H1 (cell line): ENCODE results near the gene RAB25. TPM values are rescaled to one million over a fixed set of nuclear protein-coding genes. Genes with fewer than 3 reads are reported as not detected.

ENCODE experiments used
- CTCF ChIA-PET: fragments of 300-600 bp; sonication (Branson Sonifier 250); formaldehyde crosslinking; loops from one replicate; lab custom pipeline; 2021; ENCODE audit not compliant: partially characterized antibody; lab: Charles Lee
- POLR2A ChIA-PET: fragments of 300-600 bp; sonication (Branson Sonifier 250); formaldehyde crosslinking; loops from one replicate; lab custom pipeline; 2021; ENCODE audit warnings: inconsistent platforms; ENCODE audit not compliant: partially characterized antibody; lab: Charles Lee
- DNase-seq, 2 experiments: peaks; one replicate each; pipeline versions ENCODE4 v3.0.0 to v3.0.0-alpha.2; 2010 to 2022; ENCODE audit warnings: low spot score in 2 of 2, low read depth in 1 of 2, mixed read lengths in 1 of 2
- FAIRE-seq: peaks from 2 replicates; lab custom pipeline; 2011; peaks lifted over from hg19 to GRCh38; lab: Jason Lieb, UNC
- H2AFZ ChIP-seq: 2 replicates; pipeline ENCODE4 v1.8.1; 2012; ENCODE audit warnings: low read length, inconsistent platforms
- H2AK5ac ChIP-seq: 2 replicates; pipeline ENCODE4 v1.6.1; 2013; ENCODE audit warnings: low read depth, low read length
- H2BK120ac ChIP-seq: replicated peaks from 2 replicates; pipeline ENCODE3; 2013; ENCODE audit warnings: low read depth, low read length, inconsistent platforms
- H2BK12ac ChIP-seq: 2 replicates; pipeline ENCODE4 v1.6.1; 2013; ENCODE audit warnings: low read depth, low read length
- H2BK15ac ChIP-seq: 2 replicates; pipeline ENCODE4 v1.6.1; 2013; ENCODE audit warnings: low read length
- H2BK20ac ChIP-seq: 2 replicates; pipeline ENCODE4 v1.6.1; 2013; ENCODE audit warnings: low read length
- H2BK5ac ChIP-seq: 2 replicates; pipeline ENCODE4 v1.6.1; 2013; ENCODE audit warnings: low read depth, low read length
- H3K14ac ChIP-seq: 2 replicates; pipeline ENCODE4 v1.6.1; 2013; ENCODE audit warnings: inconsistent platforms; ENCODE audit not compliant: insufficient read length
- H3K18ac ChIP-seq: 2 replicates; pipeline ENCODE4 v1.6.1; 2013; ENCODE audit warnings: low read length; ENCODE audit errors: extremely low read depth
- H3K23ac ChIP-seq: 2 replicates; pipeline ENCODE4 v1.6.1; 2013; ENCODE audit warnings: inconsistent platforms; ENCODE audit not compliant: insufficient read length
- H3K23me2 ChIP-seq: 2 replicates; pipeline ENCODE4 v1.6.1; 2013; ENCODE audit warnings: low read depth, low read length
- H3K27ac ChIP-seq: 2 replicates; pipeline ENCODE4 v1.6.1; 2011; ENCODE audit warnings: low read depth, low read length, inconsistent platforms
- H3K27me3 ChIP-seq, 4 experiments: replicated peaks in 1 of 4; 1 replicate in 1 of 4; 2 replicates in 3 of 4; pipeline versions ENCODE4 v1.6.1 to v1.8.1; 2011 to 2013; ENCODE audit warnings: low read length in 3 of 4, mild to moderate bottlenecking in 3 of 4, inconsistent platforms in 2 of 4, mixed read lengths in 2 of 4, moderate library complexity in 1 of 4; ENCODE audit not compliant: control insufficient read depth in 3 of 4, insufficient read depth in 3 of 4; ENCODE audit errors: extremely low read depth in 1 of 4
- H3K36me3 ChIP-seq, 4 experiments: 2 replicates each; pipeline versions ENCODE4 v1.6.1 to v1.8.1; 2011 to 2013; ENCODE audit warnings: mild to moderate bottlenecking in 4 of 4, low read length in 3 of 4, moderate library complexity in 2 of 4, control low read depth in 1 of 4, inconsistent platforms in 1 of 4; ENCODE audit not compliant: insufficient read depth in 4 of 4, control insufficient read depth in 2 of 4
- H3K4ac ChIP-seq: replicated peaks from 2 replicates; pipeline ENCODE3; 2013; ENCODE audit warnings: low read length, low read depth, mixed read lengths, inconsistent platforms; ENCODE audit not compliant: insufficient read length
- H3K4me1 ChIP-seq, 4 experiments: replicated peaks in 1 of 4; 1 replicate in 1 of 4; 2 replicates in 3 of 4; pipeline versions ENCODE4 v1.6.1 to v1.8.1; 2011 to 2013; ENCODE audit warnings: low read length in 3 of 4, inconsistent platforms in 2 of 4, mixed read lengths in 1 of 4; ENCODE audit not compliant: insufficient read depth in 4 of 4, control insufficient read depth in 3 of 4
- H3K4me2 ChIP-seq, 2 experiments: 2 replicates each; pipeline versions ENCODE4 v1.6.1 to v1.8.1; 2011 to 2013; ENCODE audit warnings: low read depth in 2 of 2, low read length in 2 of 2, control low read depth in 1 of 2, inconsistent platforms in 1 of 2, mild to moderate bottlenecking in 1 of 2; ENCODE audit not compliant: insufficient read depth in 1 of 2
- H3K4me3 ChIP-seq, 4 experiments: fragments of 200-600, 300-600 bp in 1 of 4; sonication (generic), shearing (Covaris generic), sonication (Bioruptor Twin) in 1 of 4; 2 replicates each; pipeline versions ENCODE4 v1.5.1 to v1.8.1; 2011 to 2016; ENCODE audit warnings: low read length in 4 of 4, low read depth in 3 of 4, control low read depth in 2 of 4, inconsistent platforms in 2 of 4, mild to moderate bottlenecking in 2 of 4, mixed read lengths in 1 of 4, moderate library complexity in 1 of 4; ENCODE audit not compliant: insufficient read depth in 2 of 4; ENCODE audit errors: extremely low read depth in 1 of 4
- H3K56ac ChIP-seq: replicated peaks from 2 replicates; pipeline ENCODE3; 2013; ENCODE audit warnings: low read depth, mild to moderate bottlenecking, mixed read lengths, low read length, inconsistent platforms; ENCODE audit not compliant: insufficient read length
- H3K79me1 ChIP-seq: 2 replicates; pipeline ENCODE4 v1.6.1; 2013; ENCODE audit warnings: low read depth, low read length, control low read depth
- H3K79me2 ChIP-seq, 2 experiments: 2 replicates each; pipeline versions ENCODE4 v1.6.1 to v1.8.1; 2012 to 2013; ENCODE audit warnings: low read length in 2 of 2, mild to moderate bottlenecking in 2 of 2, inconsistent platforms in 1 of 2; ENCODE audit not compliant: insufficient read depth in 2 of 2, control insufficient read depth in 1 of 2
- H3K9ac ChIP-seq, 4 experiments: replicated peaks in 1 of 4; 1 replicate in 1 of 4; 2 replicates in 3 of 4; pipeline versions ENCODE4 v1.6.1 to v1.8.1; 2011 to 2013; ENCODE audit warnings: low read depth in 3 of 4, low read length in 3 of 4, control low read depth in 2 of 4, mild to moderate bottlenecking in 2 of 4, moderate library complexity in 2 of 4, inconsistent platforms in 1 of 4; ENCODE audit errors: extremely low read depth in 1 of 4
- H3K9me3 ChIP-seq, 2 experiments: 2 replicates each; pipeline versions ENCODE4 v1.6.1 to v1.8.1; 2012 to 2013; ENCODE audit warnings: mild to moderate bottlenecking in 2 of 2, moderate library complexity in 2 of 2, control low read depth in 1 of 2, inconsistent platforms in 1 of 2, low read depth in 1 of 2, low read length in 1 of 2, mixed read lengths in 1 of 2; ENCODE audit not compliant: insufficient read depth in 2 of 2
- H4K20me1 ChIP-seq, 2 experiments: replicated peaks in 1 of 2; 2 replicates each; pipeline versions ENCODE3 to v1.8.1; 2011 to 2013; ENCODE audit warnings: inconsistent platforms in 2 of 2, low read length in 2 of 2, mild to moderate bottlenecking in 1 of 2; ENCODE audit not compliant: insufficient read depth in 2 of 2, control insufficient read depth in 1 of 2
- H4K5ac ChIP-seq: 2 replicates; pipeline ENCODE4 v1.6.1; 2013; ENCODE audit warnings: low read length, low read depth, mixed read lengths, inconsistent platforms; ENCODE audit not compliant: insufficient read length
- H4K8ac ChIP-seq: 2 replicates; pipeline ENCODE4 v1.8.0; 2013; ENCODE audit warnings: mild to moderate bottlenecking, moderate library complexity, low read length, inconsistent platforms; ENCODE audit not compliant: insufficient read depth; ENCODE audit errors: extremely low read depth
- H4K91ac ChIP-seq: replicated peaks from 2 replicates; pipeline ENCODE3; 2013; ENCODE audit warnings: low read length, mixed read lengths, inconsistent platforms; ENCODE audit not compliant: insufficient read length
- CTBP2 ChIP-seq: IDR thresholded peaks from 2 replicates; pipeline ENCODE4 v1.7.0; 2011; ENCODE audit warnings: borderline replicate concordance, mild to moderate bottlenecking, moderate library complexity, mixed read lengths, low read length; ENCODE audit not compliant: insufficient read depth, insufficient read length
- KDM4A ChIP-seq: IDR thresholded peaks from one replicate; pipeline ENCODE4 v1.7.1; 2012; ENCODE audit warnings: low read depth, mild to moderate bottlenecking, moderate library complexity, low read length, inconsistent platforms; ENCODE audit not compliant: severe bottlenecking
- PHF8 ChIP-seq: fragments of 200-600 bp; sonication (generic); conservative IDR thresholded peaks from 2 replicates; pipeline ENCODE4 v1.7.1; 2012; ENCODE audit warnings: low read depth, mild to moderate bottlenecking, inconsistent platforms, low read length, moderate library complexity
- POLR2AphosphoS5 ChIP-seq: IDR thresholded peaks from 2 replicates; pipeline ENCODE4 v1.6.1; 2011; ENCODE audit warnings: low read depth, low read length
- RFX5 ChIP-seq: IDR thresholded peaks from 2 replicates; pipeline ENCODE4 v1.6.1; 2011; ENCODE audit warnings: low read depth, low read length, improper control_type of control experiment, borderline replicate concordance
- SIRT6 ChIP-seq: IDR thresholded peaks from one replicate; pipeline ENCODE4 v1.7.1; 2012; ENCODE audit warnings: low read length, inconsistent platforms
- WGBS, 2 experiments: shearing (Covaris generic) in 1 of 2; methylation state at CpG; one replicate each; pipeline versions ENCODE4 v1.1.6 to v1.1.7; 2013 to 2015; ENCODE audit warnings: low lambda C conversion rate in 2 of 2, mixed read lengths in 2 of 2, inconsistent platforms in 1 of 2, low coverage in 1 of 2, missing lambda C conversion rate in 1 of 2; ENCODE audit not compliant: insufficient replicate concordance in 2 of 2, insufficient coverage in 1 of 2, insufficient read length in 1 of 2; ENCODE audit errors: extremely low coverage in 1 of 2, missing lambda C conversion rate in 1 of 2; 5-methylcytosine and 5-hydroxymethylcytosine counted together
- polyA plus RNA-seq, 7 experiments: library from polyadenylated mRNA; depleted of rRNA in 3 of 7; stranded (reverse) in 5 of 7; unstranded in 2 of 7; fragments of >200 nt in 5 of 7; fragments of 200-250 nt in 2 of 7; gene quantifications; 1 replicate in 5 of 7; 2 replicates in 1 of 7; 4 replicates in 1 of 7; pipeline versions ENCODE4 v1.2.1 to v1.2.3, GENCODE V29; 2011 to 2013; ENCODE audit warnings: missing spikeins in 2 of 7, mixed read lengths in 2 of 7
- total RNA-seq: library from RNA; stranded (reverse); fragmentation: NEBNext Ultra II Directional; extraction: Animal tissue kit (Norgen Biotek cat#: 25700); gene quantifications from 2 replicates; pipeline ENCODE4 v1.2.1, GENCODE V29; 2021

The RAB25 gene
- total and polyA plus RNA-seq, 2 of the 8 experiments (the other 6 are each of a cell fraction or from before 2014, with no cell fraction given): 34.8 to 98.2 TPM

DNA sequence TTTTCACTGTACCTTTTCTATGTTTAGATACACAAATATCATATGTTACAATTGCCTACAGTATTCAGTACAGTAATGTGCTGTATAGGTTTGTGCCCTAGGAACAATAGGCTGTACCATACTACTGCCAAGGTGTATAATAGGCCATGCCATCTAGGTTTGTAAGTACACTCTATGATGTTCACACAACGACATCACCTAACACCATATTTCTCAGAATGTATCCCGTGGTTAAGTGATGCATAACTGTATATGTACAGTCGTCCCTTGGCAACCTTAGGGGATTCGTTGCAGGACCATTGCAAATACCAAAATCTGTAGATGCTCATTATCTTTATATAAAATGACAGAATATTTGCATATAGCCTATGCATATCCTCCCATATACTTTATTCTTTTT is 34.4 kb upstream of the RAB25 start:
- 89% methylated on average over 4 of the region's 4 CpGs; no CpG with 5 or more reads in 1 of the 2 experiments for WGBS, 2 experiments
- CTCF ChIA-PET: interaction anchor here (1.0 to 2.2 kb wide), 10 partner anchors 9 to 167 kb away, joined by 3 to 19 read pairs (median 6); partner anchors contain the start of gene SLC25A44
- no peak overlapping the region for H2BK5ac ChIP-seq
- H2AFZ ChIP-seq: no peak overlapping the region
- no peak overlapping the region for H3K18ac ChIP-seq
- no peak overlapping the region for H4K8ac ChIP-seq
- H3K36me3 ChIP-seq: no peaks in the 10 kb centered on the region
- no peak overlapping the region for H3K4me3 ChIP-seq
- no peak overlapping the region for H2BK12ac ChIP-seq
- H3K4ac ChIP-seq: no peak overlapping the region
- H3K79me1 ChIP-seq: no peaks in the 10 kb centered on the region
- H4K5ac ChIP-seq: no peak overlapping the region
- H4K91ac ChIP-seq: no peak overlapping the region
- H4K20me1 ChIP-seq: peaks cover 0 to 2% of the 10 kb centered on the region in 2 experiments
- no peak for DNase-seq
- H3K14ac ChIP-seq: no peak overlapping the region
- no peak overlapping the region for H3K23ac ChIP-seq
- H3K56ac ChIP-seq: no peak overlapping the region
- no peak overlapping the region for H2BK120ac ChIP-seq
- no peak for FAIRE-seq
- H3K79me2 ChIP-seq: no peaks in the 10 kb centered on the region
- no peak overlapping the region for H2AK5ac ChIP-seq
- H3K23me2 ChIP-seq: no peaks in the 10 kb centered on the region
- no peak overlapping the region for H3K9ac ChIP-seq
- POLR2A ChIA-PET: no interaction called here
- H3K9me3 ChIP-seq: no peaks in the 10 kb centered on the region
- H3K27me3 ChIP-seq: peaks cover 0 to 4% (median under 1%) of the 10 kb centered on the region in 4 experiments; a peak in 1 of 7 replicates
- peaks cover 0 to 3% (median 0%) of the 10 kb centered on the region in 4 experiments; a peak in 3 of 7 replicates for H3K4me1 ChIP-seq
- no peak overlapping the region for H2BK20ac ChIP-seq
- no peak overlapping the region for H3K27ac ChIP-seq
- TF ChIP-seq KDM4A (no peak), RFX5 (no peak), PHF8 (no peak), POLR2AphosphoS5 (no peak), CTBP2 (no peak), SIRT6 (no peak)
- TF ChIP-seq, all 59 proteins: peak for 0
- Histone ChIP-seq H3K4me2 (no peak overlapping the region), H2BK15ac (no peak overlapping the region)
